ENCODE results near the gene SGSM1. TPM values are rescaled to one million over a fixed set of nuclear protein-coding genes. Genes with fewer than 3 reads are reported as not detected.

SGSM1 gene
- total and polyA plus RNA-seq, 10 of the 15 experiments (the other 5 are each of a cell fraction or from before 2014, with no cell fraction given) = not detected

- TF ChIP-seq HDAC6 (IDR thresholded peaks at IDR 0.05; ENCODE audit: unreplicated experiment) (no peak), WRNIP1 (IDR thresholded peaks at IDR 0.05; ENCODE audit: borderline replicate concordance, low read depth, low read length) (no peak), NFXL1 (IDR thresholded peaks at IDR 0.05; ENCODE audit: borderline replicate concordance) (no peak), CEBPZ (IDR thresholded peaks at IDR 0.05; ENCODE audit: low read depth, low read length) (no peak), MTA2 (IDR thresholded peaks at IDR 0.05; ENCODE audit: low read depth) (no peak), RB1 (IDR thresholded peaks at IDR 0.05; ENCODE audit: borderline replicate concordance) (no peak), IRF4 (IDR thresholded peaks at IDR 0.05; ENCODE audit: low read depth, low read length) (no peak), YY1 (IDR thresholded peaks at IDR 0.05; ENCODE audit: low read depth, low read length) (no peak), CBX3 (IDR thresholded peaks at IDR 0.05; ENCODE audit: borderline replicate concordance, low read depth) (no peak), ZBTB11 (CRISPR knock-in tag; IDR thresholded peaks at IDR 0.05) (no peak), FOS (IDR thresholded peaks at IDR 0.05; ENCODE audit: borderline replicate concordance, extremely low read depth, insufficient read length) (no peak), PKNOX1 (IDR thresholded peaks at IDR 0.05) (no peak), PRDM15 (CRISPR knock-in tag; IDR thresholded peaks at IDR 0.05) (no peak)
Measured at GRCh38 chr22:24962835-24963234, 156.8 kb downstream of the SGSM1 start (continued).

All from GM12878 (cell line).